Skin epidermis (tissue), 12 donors: Measurements from ENCODE around the gene SLC25A27.

Experiments
- H3K27ac ChIP-seq, 21 experiments: fragments of 200-600 bp; sonication (generic) in 11 of 21; one replicate each; pipeline ENCODE4 v1.5.0; 2020; ENCODE audit warnings: mild to moderate bottlenecking in 3 of 21, inconsistent platforms in 2 of 21, moderate library complexity in 2 of 21
- H3K4me3 ChIP-seq, 7 experiments: fragments of 200-600 bp; sonication (generic) in 2 of 7; one replicate each; pipeline ENCODE4 v1.5.0; 2020; ENCODE audit warnings: inconsistent platforms in 2 of 7, mild to moderate bottlenecking in 2 of 7, moderate library complexity in 1 of 7

The SLC25A27 gene

GRCh38 chr6:46699970-46700369 is 47.2 kb downstream of the SLC25A27 start:
- no peak overlapping the region for H3K27ac ChIP-seq
- H3K4me3 ChIP-seq = no peak overlapping the region

GRCh38 chr6:46704562-46704961 is 51.8 kb downstream of the SLC25A27 start:
- no peak overlapping the region for H3K27ac ChIP-seq
- H3K4me3 ChIP-seq = no peak overlapping the region

GRCh38 chr6:46706464-46706863 is 53.7 kb downstream of the SLC25A27 start:
- no peak overlapping the region for H3K27ac ChIP-seq
- no peak overlapping the region for H3K4me3 ChIP-seq

- no peak overlapping the region for H3K27ac ChIP-seq
- no peak overlapping the region for H3K4me3 ChIP-seq
Observed at GRCh38 chr6:46711491-46711890, 58.7 kb downstream of the SLC25A27 start.

GRCh38 chr6:46715141-46715540 is 62.4 kb downstream of the SLC25A27 start:
- H3K4me3 ChIP-seq = no peak overlapping the region
- no peak overlapping the region for H3K27ac ChIP-seq

- no peak overlapping the region for H3K4me3 ChIP-seq
- H3K27ac ChIP-seq = no peak overlapping the region
Observed at GRCh38 chr6:46719099-46719498, 66.3 kb downstream of the SLC25A27 start.

- no peak overlapping the region for H3K27ac ChIP-seq
- no peak overlapping the region for H3K4me3 ChIP-seq
Observed at GRCh38 chr6:46720401-46720800, 67.6 kb downstream of the SLC25A27 start.
